ENCODE measurements around the gene RREB1.

Gene RREB1

GRCh38 chr6:7194657-7195056 is 86.9 kb downstream of the RREB1 start:
- no peak for DNase-seq (ENCODE audit: low read depth in 2 of 2)

- DNase-seq (ENCODE audit: low read depth in 2 of 2) = no peak
Measured at GRCh38 chr6:7195339-7196018, 87.7 kb downstream of the RREB1 start.

- DNase-seq (ENCODE audit: low read depth in 2 of 2) = no peak
Measured at GRCh38 chr6:7196019-7196402, 88.2 kb downstream of the RREB1 start.

GRCh38 chr6:7196685-7197283 is 89.0 kb downstream of the RREB1 start:
- DNase-seq (ENCODE audit: low read depth in 2 of 2) = no peak

- no peak for DNase-seq (ENCODE audit: low read depth in 2 of 2)
Measured at GRCh38 chr6:7197747-7198146, 90.0 kb downstream of the RREB1 start.

GRCh38 chr6:7198833-7199800 is 91.4 kb downstream of the RREB1 start:
- no peak for DNase-seq (ENCODE audit: low read depth in 2 of 2)

GRCh38 chr6:7200598-7201443 is 93.1 kb downstream of the RREB1 start:
- DNase-seq (ENCODE audit: low read depth in 2 of 2) = no peak

- no peak for DNase-seq (ENCODE audit: low read depth in 2 of 2)
Measured at GRCh38 chr6:7201444-7201731, 93.6 kb downstream of the RREB1 start.

GRCh38 chr6:7201732-7202541 is 94.2 kb downstream of the RREB1 start:
- DNase-seq (ENCODE audit: low read depth in 2 of 2) = no peak

GRCh38 chr6:7202950-7203349 is 95.2 kb downstream of the RREB1 start:
- no peak for DNase-seq (ENCODE audit: low read depth in 2 of 2)

- DNase-seq (ENCODE audit: low read depth in 2 of 2) = no peak
Measured at GRCh38 chr6:7203939-7204338, 96.2 kb downstream of the RREB1 start.

- DNase-seq (ENCODE audit: low read depth in 2 of 2) = no peak
Measured at GRCh38 chr6:7204726-7205125, 97.0 kb downstream of the RREB1 start.

GRCh38 chr6:7207720-7208119 is 100.0 kb downstream of the RREB1 start:
- DNase-seq (ENCODE audit: low read depth in 2 of 2) = no peak

GRCh38 chr6:7213416-7213815 is 105.7 kb downstream of the RREB1 start:
- DNase-seq (ENCODE audit: low read depth in 2 of 2) = no peak

GRCh38 chr6:7214468-7214867 is 106.7 kb downstream of the RREB1 start:
- DNase-seq (ENCODE audit: low read depth in 2 of 2) = no peak

- no peak for DNase-seq (ENCODE audit: low read depth in 2 of 2)
Measured at GRCh38 chr6:7215131-7215530, 107.4 kb downstream of the RREB1 start.

- no peak for DNase-seq (ENCODE audit: low read depth in 2 of 2)
Measured at GRCh38 chr6:7215798-7216231, 108.1 kb downstream of the RREB1 start.

- no peak for DNase-seq (ENCODE audit: low read depth in 2 of 2)
Measured at GRCh38 chr6:7216941-7217621, 109.3 kb downstream of the RREB1 start.

GRCh38 chr6:7218406-7218988 is 110.7 kb downstream of the RREB1 start:
- no peak for DNase-seq (ENCODE audit: low read depth in 2 of 2)

- no peak for DNase-seq (ENCODE audit: low read depth in 2 of 2)
Measured at GRCh38 chr6:7219310-7219709, 111.5 kb downstream of the RREB1 start.

Data from activated CD8-positive, alpha-beta memory T cell treated with anti-CD3 and anti-CD28 coated beads for 4 hours (primary cell).